GM10248 (cell line): ENCODE measurements around the gene CAMK1D.

Experiments
- CTCF ChIA-PET: fragments of 300-600 bp; sonication (Branson Sonifier 250); formaldehyde crosslinking; extraction: SDS; loops from one replicate; lab custom pipeline; 2021; ENCODE audit warnings: antibody characterized with exemption; lab: Yijun Ruan, JAX
- POLR2A ChIA-PET: fragments of 350-650 bp; sonication (Branson Sonifier 250); formaldehyde crosslinking; extraction: SDS; loops from one replicate; lab custom pipeline; 2020; ENCODE audit warnings: antibody characterized with exemption; lab: Yijun Ruan, JAX
- DNase-seq: peaks from one replicate; pipeline ENCODE4 v3.0.0; 2012; ENCODE audit errors: extremely low spot score
- CTCF ChIP-seq: IDR thresholded peaks from 2 replicates; pipeline ENCODE4 v1.5.1; 2012; ENCODE audit warnings: mild to moderate bottlenecking, low read depth; ENCODE audit errors: extremely low read depth, missing control alignments, control extremely low read depth

Gene CAMK1D

DNA sequence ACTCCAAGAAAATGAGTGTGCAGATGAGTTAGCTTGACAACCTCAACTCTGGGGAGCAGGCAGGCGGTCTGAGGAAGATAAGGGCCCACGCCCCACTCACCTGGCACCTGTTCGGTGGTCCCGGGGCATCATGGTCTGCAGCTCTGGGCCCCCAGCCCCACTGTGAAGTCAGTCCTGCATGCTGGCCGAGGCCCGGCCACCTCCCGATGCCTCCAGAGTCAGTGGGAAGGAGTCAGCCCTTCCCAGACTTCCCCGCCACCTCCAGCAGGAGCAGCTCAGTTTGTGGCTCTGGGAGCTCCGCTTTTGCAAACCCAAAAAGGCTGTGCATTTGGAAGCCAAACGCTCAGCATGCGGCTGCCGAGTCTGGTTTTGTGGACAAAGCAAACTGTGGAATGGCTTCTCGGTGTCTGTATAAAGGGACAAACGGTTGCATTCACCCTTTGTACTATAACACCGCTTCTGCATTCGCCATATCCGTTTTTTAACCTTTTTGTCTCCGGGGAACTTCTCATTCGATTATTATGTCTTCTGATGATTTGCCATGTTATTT, 484.8 kb downstream of the CAMK1D start:
- ChIA-PET CTCF (no interaction called here), POLR2A (no interaction called here)
- TF ChIP-seq CTCF = no peak
- no peak for DNase-seq

DNA sequence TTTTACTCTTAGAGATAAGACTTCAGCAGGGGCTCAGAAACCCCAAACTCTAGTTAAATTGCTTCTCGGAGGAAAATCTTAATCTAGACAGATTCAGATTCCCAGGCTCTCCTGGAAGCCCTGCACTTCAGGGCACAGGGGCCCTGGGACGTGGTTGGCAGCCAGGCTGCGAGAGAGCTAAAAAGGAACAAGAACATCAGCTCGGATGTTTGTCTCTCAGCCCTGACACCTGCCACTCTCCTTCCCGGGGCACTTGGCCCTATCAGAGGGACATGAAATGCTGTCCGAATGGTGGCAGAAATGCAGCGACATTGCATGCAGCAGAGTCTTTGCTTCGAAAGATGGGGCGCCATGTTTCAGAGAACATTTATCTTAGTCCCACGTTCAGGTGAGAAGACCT, 485.4 kb downstream of the CAMK1D start:
- no peak for DNase-seq
- TF ChIP-seq CTCF = no peak
- ChIA-PET POLR2A (no interaction called here), CTCF (interaction anchor here (1.4 kb wide), 1 partner anchor 58 kb away, joined by 4 read pairs; no protein-coding TSS in a partner anchor)

GRCh38 chr10:12835709-12836108, 486.4 kb downstream of the CAMK1D start:
- no peak for TF ChIP-seq CTCF
- POLR2A ChIA-PET = no interaction called here
- no peak for DNase-seq
- CTCF ChIA-PET = interaction anchor here (1.4 kb wide), 1 partner anchor 59 kb away, joined by 4 read pairs; no protein-coding TSS in a partner anchor

DNA sequence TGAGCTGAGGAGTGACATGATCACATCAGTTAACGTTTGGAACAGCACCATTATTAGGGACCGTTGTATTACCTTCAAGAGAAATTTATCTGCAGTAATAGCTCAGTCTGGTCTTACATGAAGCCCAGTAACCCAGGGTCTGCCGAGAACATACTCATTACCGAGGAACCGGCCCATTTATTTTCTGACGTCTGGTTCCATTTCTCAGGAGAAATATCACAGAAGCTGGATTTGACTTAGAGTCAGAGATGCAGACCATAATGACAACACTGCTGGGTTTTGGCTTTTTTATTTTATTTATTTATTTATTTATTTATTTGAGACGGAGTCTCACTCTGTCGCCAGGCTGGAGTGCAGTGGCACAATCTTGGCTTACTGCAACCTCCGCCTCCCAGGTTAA, 489.0 kb downstream of the CAMK1D start:
- no peak for DNase-seq
- TF ChIP-seq CTCF = no peak
- ChIA-PET CTCF (interaction anchor here (0.9 to 2.1 kb wide), 2 partner anchors 9 to 11 kb away, joined by 3 to 9 read pairs; no protein-coding TSS in a partner anchor), POLR2A (no interaction called here)

DNA sequence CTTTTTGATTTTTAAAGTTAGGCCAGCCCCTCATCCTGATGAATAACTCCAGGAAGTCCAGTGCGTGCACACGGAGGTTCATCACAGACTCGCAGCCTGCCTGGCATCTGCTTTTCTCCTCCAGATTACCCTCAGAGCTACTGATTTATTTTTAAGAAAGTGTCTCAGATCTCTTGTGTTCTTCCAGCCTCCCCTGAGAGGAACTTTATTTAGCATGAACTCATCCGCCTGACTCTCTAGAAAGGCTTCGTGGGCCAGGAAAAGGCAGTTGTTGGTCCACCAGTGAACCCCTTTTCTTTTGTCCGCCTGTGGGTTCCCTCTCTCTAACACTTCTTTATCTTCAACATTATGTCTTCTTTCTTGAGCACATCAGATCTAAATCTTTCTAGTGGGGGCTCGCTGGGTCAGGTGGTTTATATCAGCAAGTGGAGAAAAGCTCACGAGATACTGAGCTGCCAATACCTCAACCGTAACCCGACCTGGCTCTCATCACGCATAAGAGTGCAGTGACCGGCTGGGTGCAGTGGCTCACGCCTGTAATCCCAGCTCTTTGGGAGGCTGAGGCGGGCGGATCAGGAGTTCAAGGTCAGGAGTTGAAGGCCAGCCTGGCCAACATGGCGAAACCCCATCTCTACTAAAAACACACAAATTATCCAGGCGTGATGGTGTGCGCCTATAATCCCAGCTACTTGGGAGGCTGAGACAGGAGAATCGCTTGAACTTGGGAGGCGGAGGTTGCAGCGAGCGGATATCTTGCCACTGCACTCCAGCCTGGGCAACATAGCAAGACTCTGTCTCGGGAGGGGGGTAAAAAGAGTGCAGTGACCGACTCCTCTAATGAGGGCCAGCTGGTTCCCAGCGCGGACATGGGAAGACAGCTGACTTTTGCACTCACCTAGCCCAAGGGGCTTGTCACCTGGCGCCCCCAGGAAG, 489.9 kb downstream of the CAMK1D start:
- ChIA-PET POLR2A (no interaction called here), CTCF (no interaction called here)
- DNase-seq = no peak
- TF ChIP-seq CTCF = no peak

- CTCF ChIA-PET = no interaction called here
- TF ChIP-seq CTCF = no peak
- DNase-seq = no peak
- POLR2A ChIA-PET = no interaction called here
These were observed 490.7 kb downstream of the CAMK1D start for GRCh38 chr10:12839941-12840611.
